Bronchial epithelial cell (primary cell): ENCODE measurements around the gene PHF10. TPM values are rescaled to one million over a fixed set of nuclear protein-coding genes. Genes with fewer than 3 reads are reported as not detected.

Experiments used
- DNase-seq: peaks from one replicate; pipeline ENCODE4 v3.0.0-alpha.2; 2010; ENCODE audit warnings: low read depth
- FAIRE-seq: peaks from 2 replicates; lab custom pipeline; 2011; peaks lifted over from hg19 to GRCh38; lab: Jason Lieb, UNC
- H3K27me3 ChIP-seq: 2 replicates; pipeline ENCODE4 v1.5.1; 2011; ENCODE audit warnings: low read length; ENCODE audit not compliant: control insufficient read depth, insufficient read depth
- H3K36me3 ChIP-seq: 2 replicates; pipeline ENCODE4 v1.5.1; 2011; ENCODE audit warnings: low read length; ENCODE audit not compliant: control insufficient read depth, insufficient read depth
- H3K4me3 ChIP-seq: 2 replicates; pipeline ENCODE4 v1.5.1; 2011; ENCODE audit warnings: mild to moderate bottlenecking, low read depth, low read length, control low read depth
- total RNA-seq: library from RNA; depleted of rRNA; stranded (reverse); fragments of >200 nt; gene quantifications from 2 replicates; pipeline ENCODE4 v1.2.1, GENCODE V29; 2014
- TF ChIP-seq, protein P1 (sequence below): IDR thresholded peaks from 2 replicates; pipeline ENCODE4 v1.5.1; 2011; ENCODE audit warnings: mild to moderate bottlenecking, moderate library complexity, low read length, control low read depth, inconsistent platforms; ENCODE audit not compliant: insufficient read depth, severe bottlenecking

The PHF10 gene
- total RNA-seq, 1 donor from 2014 or later = 14.0 TPM

DNA sequence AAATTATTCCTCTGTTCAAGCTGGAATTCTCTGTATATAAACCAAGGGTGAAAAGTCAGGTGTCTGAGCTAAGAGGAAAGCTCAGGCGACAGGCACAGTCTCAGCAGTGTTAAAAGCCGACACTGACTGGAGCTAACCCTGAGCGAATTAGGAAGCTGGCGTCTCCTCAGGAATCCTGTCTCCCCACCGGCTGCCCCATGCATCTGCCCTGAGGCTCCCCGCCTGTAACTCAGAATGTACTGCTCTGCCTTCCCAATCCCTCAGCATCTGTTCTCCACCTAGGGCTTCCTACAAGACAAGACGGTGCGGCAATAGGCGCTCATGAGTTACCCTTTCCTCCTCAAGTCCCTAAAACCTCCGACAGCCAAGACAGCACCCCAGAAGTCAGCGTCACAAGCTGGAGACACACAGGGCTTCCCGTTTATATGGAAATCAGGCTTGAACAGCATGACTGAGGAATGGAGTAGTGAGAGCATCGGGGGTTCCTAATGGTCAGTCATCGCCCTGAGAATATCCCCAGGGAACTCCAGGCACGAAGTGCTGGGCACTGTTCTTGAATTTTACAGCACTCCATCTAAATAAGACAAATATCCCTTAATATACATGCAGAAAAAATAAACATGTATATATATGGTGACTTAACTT is 56.0 kb downstream of the PHF10 start:
- TF ChIP-seq, protein P1, sequence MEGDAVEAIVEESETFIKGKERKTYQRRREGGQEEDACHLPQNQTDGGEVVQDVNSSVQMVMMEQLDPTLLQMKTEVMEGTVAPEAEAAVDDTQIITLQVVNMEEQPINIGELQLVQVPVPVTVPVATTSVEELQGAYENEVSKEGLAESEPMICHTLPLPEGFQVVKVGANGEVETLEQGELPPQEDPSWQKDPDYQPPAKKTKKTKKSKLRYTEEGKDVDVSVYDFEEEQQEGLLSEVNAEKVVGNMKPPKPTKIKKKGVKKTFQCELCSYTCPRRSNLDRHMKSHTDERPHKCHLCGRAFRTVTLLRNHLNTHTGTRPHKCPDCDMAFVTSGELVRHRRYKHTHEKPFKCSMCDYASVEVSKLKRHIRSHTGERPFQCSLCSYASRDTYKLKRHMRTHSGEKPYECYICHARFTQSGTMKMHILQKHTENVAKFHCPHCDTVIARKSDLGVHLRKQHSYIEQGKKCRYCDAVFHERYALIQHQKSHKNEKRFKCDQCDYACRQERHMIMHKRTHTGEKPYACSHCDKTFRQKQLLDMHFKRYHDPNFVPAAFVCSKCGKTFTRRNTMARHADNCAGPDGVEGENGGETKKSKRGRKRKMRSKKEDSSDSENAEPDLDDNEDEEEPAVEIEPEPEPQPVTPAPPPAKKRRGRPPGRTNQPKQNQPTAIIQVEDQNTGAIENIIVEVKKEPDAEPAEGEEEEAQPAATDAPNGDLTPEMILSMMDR = no peak
- H3K4me3 ChIP-seq = no peak overlapping the region
- H3K27me3 ChIP-seq = no peaks in the 10 kb centered on the region
- FAIRE-seq = no peak
- no peak for DNase-seq
- H3K36me3 ChIP-seq = peaks cover 13% of the 10 kb centered on the region

DNA sequence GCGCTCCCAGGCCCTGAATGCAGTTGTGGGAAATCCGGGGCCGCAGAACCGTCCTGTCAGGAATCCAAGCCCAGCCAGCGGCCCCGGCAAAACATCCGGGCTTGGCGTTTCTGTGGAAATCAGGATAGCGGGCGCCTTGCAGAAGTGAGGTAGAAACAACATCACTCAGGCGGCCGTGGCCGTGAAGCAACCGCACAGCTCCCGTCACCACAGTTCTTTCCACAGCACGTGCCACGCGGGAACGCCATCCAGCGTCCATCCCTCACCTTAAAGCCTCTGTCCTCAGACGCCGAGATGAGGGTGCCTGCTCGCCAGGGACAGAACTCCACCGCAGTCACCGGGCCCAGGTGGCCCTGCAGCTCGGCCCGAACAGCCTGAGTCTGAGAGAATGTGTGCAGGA is 56.6 kb downstream of the PHF10 start:
- Histone ChIP-seq H3K27me3 (no peaks in the 10 kb centered on the region), H3K36me3 (peaks cover 13% of the 10 kb centered on the region), H3K4me3 (no peak overlapping the region)
- TF ChIP-seq, protein P1 = no peak
- FAIRE-seq (no peak), DNase-seq (no peak)

DNA sequence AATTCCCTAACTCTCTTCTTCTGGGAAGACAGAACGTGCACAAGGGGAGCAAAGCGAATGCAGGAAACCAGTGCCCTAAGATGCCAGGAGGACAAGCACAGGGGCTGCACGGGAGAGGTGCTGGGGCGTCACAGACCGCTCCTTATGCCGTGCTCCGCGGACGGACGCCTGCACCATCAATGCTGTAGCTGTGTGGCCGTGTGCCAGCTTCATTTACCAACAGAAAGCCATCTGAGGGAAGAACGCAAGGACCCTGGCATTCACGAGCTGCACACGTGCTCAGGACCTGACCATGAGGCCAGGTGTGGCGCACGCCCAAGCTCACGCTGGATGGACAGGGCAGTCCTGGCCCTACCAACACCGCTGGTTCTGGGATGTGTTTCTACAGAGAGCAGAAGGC is 57.9 kb downstream of the PHF10 start:
- H3K36me3 ChIP-seq = peaks cover 13% of the 10 kb centered on the region
- FAIRE-seq = no peak

DNA sequence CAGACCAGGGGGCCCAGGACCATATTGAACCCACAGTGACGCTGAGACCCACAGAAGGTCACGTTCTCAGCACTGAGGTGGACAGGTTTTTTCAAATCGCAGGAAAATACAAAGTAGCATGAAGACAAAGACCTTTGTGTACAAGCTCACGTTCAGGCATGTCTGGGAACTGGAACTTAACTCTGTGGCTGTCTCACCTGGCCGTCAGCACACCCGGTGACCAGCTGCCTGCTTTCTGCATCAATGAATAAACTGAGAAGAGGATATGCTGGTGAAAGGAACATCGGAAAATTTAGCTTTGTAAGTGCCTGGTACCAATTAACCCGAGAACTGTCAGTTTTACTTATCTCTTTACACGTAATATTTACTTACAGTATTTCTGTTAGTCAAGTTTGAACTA is 59.0 kb downstream of the PHF10 start:
- H3K4me3 ChIP-seq = no peak overlapping the region
- no peak for FAIRE-seq
- H3K27me3 ChIP-seq = no peaks in the 10 kb centered on the region
- peaks cover 15% of the 10 kb centered on the region for H3K36me3 ChIP-seq
- DNase-seq = peak; percentile 63
- TF ChIP-seq, protein P1 = no peak

More for the DNA sequence above, 57.9 kb downstream of the PHF10 start:
- no peaks in the 10 kb centered on the region for H3K27me3 ChIP-seq
- TF ChIP-seq, protein P1 = no peak
- DNase-seq = no peak
- H3K4me3 ChIP-seq = no peak overlapping the region

DNA sequence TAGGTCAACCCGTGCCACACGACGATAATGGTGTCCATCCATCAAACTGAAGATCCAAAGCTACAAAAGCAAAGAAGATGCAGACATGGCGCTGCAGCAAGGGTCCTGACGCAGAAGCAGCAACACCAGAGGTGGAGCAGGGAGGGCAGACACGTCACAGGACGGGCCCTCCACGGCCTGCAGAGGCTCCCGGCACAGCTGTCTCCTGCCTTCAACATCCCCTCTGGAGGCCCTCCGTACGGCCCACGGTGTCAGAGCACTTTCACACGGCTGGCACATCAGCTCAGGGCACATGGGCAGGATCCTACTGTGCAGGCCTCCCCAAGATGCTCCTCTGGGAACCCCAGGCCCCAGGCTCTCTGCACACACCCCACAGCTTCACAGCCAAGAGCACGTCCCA is 60.1 kb downstream of the PHF10 start:
- Histone ChIP-seq H3K4me3 (no peak overlapping the region), H3K27me3 (no peaks in the 10 kb centered on the region), H3K36me3 (peaks cover 17% of the 10 kb centered on the region)
- FAIRE-seq (no peak), DNase-seq (no peak)
- TF ChIP-seq, protein P1 = no peak

DNA sequence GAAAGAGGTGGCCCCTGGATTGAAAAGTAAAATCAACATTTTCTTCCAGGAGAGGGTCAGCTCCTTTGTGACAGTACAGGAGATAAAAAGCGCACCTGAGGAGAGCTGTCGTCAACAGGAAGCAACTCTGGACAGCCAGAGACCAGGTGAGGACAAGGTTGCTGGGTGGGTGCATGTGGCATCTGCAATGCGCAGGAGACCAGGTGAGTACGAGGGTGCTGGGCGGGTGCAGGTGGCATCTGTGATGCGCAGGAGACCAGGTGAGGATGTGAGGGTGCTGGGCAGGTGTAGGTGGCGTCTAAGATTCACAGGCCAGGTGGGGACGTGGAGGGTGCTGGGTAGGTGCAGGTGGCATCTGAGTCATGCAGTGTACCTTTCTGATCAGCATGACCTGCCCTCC is 60.8 kb downstream of the PHF10 start:
- H3K4me3 ChIP-seq = no peak overlapping the region
- no peaks in the 10 kb centered on the region for H3K27me3 ChIP-seq
- TF ChIP-seq, protein P1 = no peak
- DNase-seq (no peak), FAIRE-seq (no peak)
- peaks cover 17% of the 10 kb centered on the region for H3K36me3 ChIP-seq
